Measurements from ENCODE around the gene CDH2. TPM values are rescaled to one million over a fixed set of nuclear protein-coding genes. Genes with fewer than 3 reads are reported as not detected.

The CDH2 gene
- total RNA-seq, 4 donors from 2014 or later, result 0.20 to 4.4 (median 1.1) TPM; not detected in 1

- DNase-seq, result no peak
- in situ Hi-C loops (cut with MboI; ENCODE audit: low pct_ligation_motif_present in 1 of 4, low pct_unique_long_range_greater_than_20kb in 1 of 4, low sequenced_read_pairs in 3 of 4) (no loop called here), intact Hi-C loops (cut with DNase I; ENCODE audit: low total_unique reads) (no loop called here)
- Histone ChIP-seq H3K27ac (no peak overlapping the region), H3K27me3 (no peaks in the 10 kb centered on the region), H3K4me3 (no peak overlapping the region), H3K36me3 (no peaks in the 10 kb centered on the region), H3K4me1 (no peaks in the 10 kb centered on the region), H3K9me3 (no peaks in the 10 kb centered on the region)
- TF ChIP-seq POLR2AphosphoS5 (IDR thresholded peaks at IDR 0.05), result no peak
- TF ChIP-seq CTCF (IDR thresholded peaks at IDR 0.05), result no peak
- no peak for TF ChIP-seq EP300 (IDR thresholded peaks at IDR 0.05; ENCODE audit: low read depth)
- TF ChIP-seq POLR2A (IDR thresholded peaks at IDR 0.05), result no peak
- WGBS, 2 donors (ENCODE audit: low coverage in 1 of 2), result 47 to 50% methylated on average over 3 of the region's 3 CpGs
These were observed 62.5 kb downstream of the CDH2 start for GRCh38 chr18:28114472-28114871.

GRCh38 chr18:28113271-28114029 is 63.5 kb downstream of the CDH2 start:
- H3K27ac ChIP-seq, result no peak overlapping the region
- H3K36me3 ChIP-seq, result no peaks in the 10 kb centered on the region
- in situ Hi-C loops (cut with MboI; ENCODE audit: low pct_ligation_motif_present in 1 of 4, low pct_unique_long_range_greater_than_20kb in 1 of 4, low sequenced_read_pairs in 3 of 4) (no loop called here), intact Hi-C loops (cut with DNase I; ENCODE audit: low total_unique reads) (no loop called here)
- WGBS, 2 donors (ENCODE audit: low coverage in 1 of 2), result 64 to 68% methylated on average over 3 of the region's 3 CpGs
- DNase-seq, result no peak
- no peaks in the 10 kb centered on the region for H3K4me1 ChIP-seq
- no peak for TF ChIP-seq EP300 (IDR thresholded peaks at IDR 0.05; ENCODE audit: low read depth)
- TF ChIP-seq POLR2A (IDR thresholded peaks at IDR 0.05), result no peak
- TF ChIP-seq CTCF (IDR thresholded peaks at IDR 0.05), result no peak
- no peak for TF ChIP-seq POLR2AphosphoS5 (IDR thresholded peaks at IDR 0.05)
- no peaks in the 10 kb centered on the region for H3K9me3 ChIP-seq
- H3K27me3 ChIP-seq, result no peaks in the 10 kb centered on the region
- no peak overlapping the region for H3K4me3 ChIP-seq

GRCh38 chr18:28112056-28112470 is 64.9 kb downstream of the CDH2 start:
- no peak overlapping the region for H3K27ac ChIP-seq
- no peaks in the 10 kb centered on the region for H3K36me3 ChIP-seq
- no peaks in the 10 kb centered on the region for H3K9me3 ChIP-seq
- WGBS, 2 donors (ENCODE audit: low coverage in 1 of 2), result 55 to 63% methylated on average over 5 of the region's 5 CpGs
- intact Hi-C loops (cut with DNase I; ENCODE audit: low total_unique reads), result no loop called here
- H3K4me3 ChIP-seq, result no peak overlapping the region
- no peak for TF ChIP-seq POLR2AphosphoS5 (IDR thresholded peaks at IDR 0.05)
- no peak for TF ChIP-seq POLR2A (IDR thresholded peaks at IDR 0.05)
- TF ChIP-seq EP300 (IDR thresholded peaks at IDR 0.05; ENCODE audit: low read depth), result no peak
- TF ChIP-seq CTCF (IDR thresholded peaks at IDR 0.05), result no peak
- in situ Hi-C loops (cut with MboI; ENCODE audit: low pct_ligation_motif_present in 1 of 4, low pct_unique_long_range_greater_than_20kb in 1 of 4, low sequenced_read_pairs in 3 of 4), result no loop called here
- no peaks in the 10 kb centered on the region for H3K4me1 ChIP-seq
- H3K27me3 ChIP-seq, result no peaks in the 10 kb centered on the region
- DNase-seq, result no peak

GRCh38 chr18:28110924-28111323 is 66.0 kb downstream of the CDH2 start:
- WGBS, 2 donors (ENCODE audit: low coverage in 1 of 2), result 83 to 85% methylated on average over 7 to 9 of the region's 9 CpGs
- Histone ChIP-seq H3K27me3 (no peaks in the 10 kb centered on the region), H3K9me3 (no peaks in the 10 kb centered on the region), H3K4me1 (no peaks in the 10 kb centered on the region), H3K27ac (no peak overlapping the region), H3K4me3 (no peak overlapping the region), H3K36me3 (no peaks in the 10 kb centered on the region)
- TF ChIP-seq POLR2AphosphoS5 (IDR thresholded peaks at IDR 0.05) (no peak), CTCF (IDR thresholded peaks at IDR 0.05) (no peak), EP300 (IDR thresholded peaks at IDR 0.05; ENCODE audit: low read depth) (no peak), POLR2A (IDR thresholded peaks at IDR 0.05) (no peak)
- no peak for DNase-seq
- in situ Hi-C loops (cut with MboI; ENCODE audit: low pct_ligation_motif_present in 1 of 4, low pct_unique_long_range_greater_than_20kb in 1 of 4, low sequenced_read_pairs in 3 of 4) (no loop called here), intact Hi-C loops (cut with DNase I; ENCODE audit: low total_unique reads) (no loop called here)

Data from transverse colon (tissue), 4 donors.